Astrocyte of the cerebellum (primary cell): Measurements from ENCODE around the gene MAOB.

ENCODE experiments used
- DNase-seq: peaks from one replicate; pipeline ENCODE4 v3.0.0-alpha.2; 2011; ENCODE audit warnings: low read depth
- H3K4me3 ChIP-seq: 2 replicates; pipeline ENCODE4 v1.5.1; 2011; ENCODE audit warnings: mild to moderate bottlenecking, low read depth, low read length, moderate library complexity
- CTCF ChIP-seq: IDR thresholded peaks from 2 replicates; pipeline ENCODE4 v1.5.1; 2012; ENCODE audit warnings: low read length, low read depth, moderate library complexity, mild to moderate bottlenecking; ENCODE audit errors: missing control alignments
- in situ Hi-C: cut with HindIII; loops from 2 replicates; pipeline ENCODE4 v1.10.0; 2017; ENCODE audit warnings: low sequenced_read_pairs

The MAOB gene

GRCh38 chrX:43718081-43718480, 164.2 kb downstream of the MAOB start:
- in situ Hi-C loops = no loop called here
- no peak overlapping the region for H3K4me3 ChIP-seq
- no peak for DNase-seq
- TF ChIP-seq CTCF = no peak

DNA sequence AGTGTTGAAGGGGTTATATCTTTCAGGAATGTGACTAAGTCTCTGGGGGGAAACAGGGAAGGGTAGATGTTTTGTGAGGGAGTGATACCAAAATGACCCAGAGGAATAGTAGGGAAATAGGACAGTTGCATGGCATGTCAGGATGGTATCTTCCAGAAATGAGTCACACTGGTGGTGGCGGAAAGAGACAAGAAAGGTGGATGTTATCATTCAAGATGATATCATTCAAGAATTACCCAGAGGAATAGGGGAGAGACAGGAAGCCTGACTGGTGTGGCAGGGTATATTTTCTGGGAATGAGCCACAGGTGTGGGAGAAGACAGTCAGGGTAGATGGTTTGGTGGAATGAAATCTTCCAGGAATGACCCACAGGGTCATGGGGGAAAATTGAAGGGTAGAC, 165.1 kb downstream of the MAOB start:
- in situ Hi-C loops = no loop called here

DNA sequence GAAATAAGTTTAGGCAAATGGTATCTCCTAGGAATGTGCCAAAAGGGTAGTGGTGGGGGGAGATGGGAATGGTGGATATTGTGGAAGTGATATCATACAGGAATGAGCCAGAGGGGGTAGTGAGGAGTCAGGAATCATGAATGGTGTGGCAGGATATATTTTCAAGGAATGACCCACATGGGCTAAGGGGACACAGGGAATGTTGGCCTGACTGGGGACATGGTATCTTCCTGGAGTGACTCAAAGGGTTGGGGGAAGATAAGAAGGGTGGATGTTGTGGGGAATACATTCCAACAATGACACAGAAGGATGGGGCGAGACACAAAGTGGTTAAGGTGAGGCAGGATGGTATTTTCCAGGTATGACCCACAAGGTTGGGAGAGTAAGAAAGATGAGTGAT, 165.6 kb downstream of the MAOB start:
- in situ Hi-C loops = no loop called here

More for the DNA sequence above, 165.1 kb downstream of the MAOB start:
- DNase-seq = no peak
- TF ChIP-seq CTCF = no peak
- no peak overlapping the region for H3K4me3 ChIP-seq

More for the DNA sequence above, 165.6 kb downstream of the MAOB start:
- DNase-seq = no peak
- H3K4me3 ChIP-seq = no peak overlapping the region
- no peak for TF ChIP-seq CTCF
